ENCODE data around the gene OR9Q1. TPM values are rescaled to one million over a fixed set of nuclear protein-coding genes. Genes with fewer than 3 reads are reported as not detected.

OR9Q1 gene
- total and polyA plus RNA-seq, 2 of the 8 experiments (the other 6 are each of a cell fraction or from before 2014, with no cell fraction given), result not detected

GRCh38 chr11:58097437-58097836 is 73.8 kb downstream of the OR9Q1 start (continued):
- TF ChIP-seq SIX5 (IDR thresholded peaks at IDR 0.05; ENCODE audit: low read depth, low read length) (no peak), RFX5 (IDR thresholded peaks at IDR 0.05; ENCODE audit: borderline replicate concordance, low read depth, low read length) (no peak), EGR1 (IDR thresholded peaks at IDR 0.05; ENCODE audit: borderline replicate concordance, low read depth, low read length) (no peak), YY1 (IDR thresholded peaks at IDR 0.05; ENCODE audit: low read depth, low read length) (no peak), HDAC2 (IDR thresholded peaks at IDR 0.05; ENCODE audit: borderline replicate concordance in 1 of 2, low read depth in 2 of 2, low read length in 2 of 2) (no peak)
